ENCODE measurements around the gene BABAM2. TPM values are rescaled to one million over a fixed set of nuclear protein-coding genes. Genes with fewer than 3 reads are reported as not detected.

The BABAM2 gene
- total RNA-seq, 1 experiment from 2014 or later, result 16.3 TPM

- TF ChIP-seq CTCF (conservative IDR thresholded peaks at IDR 0.05; ENCODE audit: low read depth, low read length), result 0 out of 2 replicates have a peak, but pooled peaks have one; percentile 27
- TF ChIP-seq EZH2 (IDR thresholded peaks at IDR 0.05; ENCODE audit: low read length, unreplicated experiment), result no peak
- Histone ChIP-seq H3K4me3 (ENCODE audit: low read length) (no peak overlapping the region), H2AFZ (ENCODE audit: low read length) (no peak overlapping the region), H3K4me1 (ENCODE audit: insufficient read depth, low read length) (peaks cover 12% of the 10 kb centered on the region), H3K9me2 (replicated peaks; ENCODE audit: low read length) (no peaks in the 10 kb centered on the region), H3K9me3 (ENCODE audit: low read length) (no peaks in the 10 kb centered on the region), H4K20me1 (ENCODE audit: low read length) (no peaks in the 10 kb centered on the region), H3K79me2 (ENCODE audit: low read length) (no peaks in the 10 kb centered on the region), H3K9ac (ENCODE audit: low read length) (no peak overlapping the region), H3K27ac (ENCODE audit: low read length) (no peak overlapping the region), H3K36me3 (ENCODE audit: low read depth, low read length) (no peaks in the 10 kb centered on the region), H3K27me3 (ENCODE audit: low read length) (no peaks in the 10 kb centered on the region), H3F3A (ENCODE audit: low read length, unreplicated experiment) (no peaks in the 10 kb centered on the region), H3K4me2 (ENCODE audit: low read length) (no peak overlapping the region)
- DNase-seq, result peak; percentile 9
- intact Hi-C loops (cut with micrococcal nuclease), result no loop called here
- ChIA-PET POLR2A (ENCODE audit: unreplicated experiment) (no interaction called here), CTCF (no interaction called here)
- BruUV-seq (replicated peaks), result no TSS peak
- no peak for ATAC-seq
Measured at GRCh38 chr2:28228434-28228995, 338.0 kb downstream of the BABAM2 start.

- Histone ChIP-seq H3K4me2 (ENCODE audit: low read length) (no peak overlapping the region), H3K27ac (ENCODE audit: low read length) (no peak overlapping the region), H3K9me3 (ENCODE audit: low read length) (no peaks in the 10 kb centered on the region), H3K27me3 (ENCODE audit: low read length) (no peaks in the 10 kb centered on the region), H2AFZ (ENCODE audit: low read length) (no peak overlapping the region), H4K20me1 (ENCODE audit: low read length) (no peaks in the 10 kb centered on the region), H3K79me2 (ENCODE audit: low read length) (no peaks in the 10 kb centered on the region), H3K4me1 (ENCODE audit: insufficient read depth, low read length) (peaks cover 16% of the 10 kb centered on the region), H3K9ac (ENCODE audit: low read length) (no peak overlapping the region), H3K9me2 (replicated peaks; ENCODE audit: low read length) (no peaks in the 10 kb centered on the region), H3K4me3 (ENCODE audit: low read length) (no peak overlapping the region), H3K36me3 (ENCODE audit: low read depth, low read length) (no peaks in the 10 kb centered on the region), H3F3A (ENCODE audit: low read length, unreplicated experiment) (no peaks in the 10 kb centered on the region)
- ATAC-seq (no peak), DNase-seq (no peak)
- no TSS peak for BruUV-seq (replicated peaks)
- POLR2A ChIA-PET (ENCODE audit: unreplicated experiment), result no interaction called here
- intact Hi-C loops (cut with micrococcal nuclease), result loop anchor here (5.0 kb wide), 1 partner anchor 274 kb away; no protein-coding TSS in a partner anchor
- TF ChIP-seq EZH2 (IDR thresholded peaks at IDR 0.05; ENCODE audit: low read length, unreplicated experiment) (no peak), CTCF (conservative IDR thresholded peaks at IDR 0.05; ENCODE audit: low read depth, low read length) (no peak), EZH2phosphoT487 (IDR thresholded peaks at IDR 0.05; ENCODE audit: borderline replicate concordance, low read length) (no peak)
- CTCF ChIA-PET, result no interaction called here
Measured at GRCh38 chr2:28231110-28231631, 340.6 kb downstream of the BABAM2 start.

GRCh38 chr2:28232295-28232694 is 341.8 kb downstream of the BABAM2 start:
- intact Hi-C loops (cut with micrococcal nuclease), result loop anchor here (5.0 kb wide), 1 partner anchor 275 kb away; no protein-coding TSS in a partner anchor
- Histone ChIP-seq H3K9me3 (ENCODE audit: low read length) (no peaks in the 10 kb centered on the region), H3K4me3 (ENCODE audit: low read length) (no peak overlapping the region), H2AFZ (ENCODE audit: low read length) (no peak overlapping the region), H3K9me2 (replicated peaks; ENCODE audit: low read length) (no peaks in the 10 kb centered on the region), H3K27ac (ENCODE audit: low read length) (0 out of 2 replicates have a peak overlapping the region, but pooled peaks have one; percentile 52), H3F3A (ENCODE audit: low read length, unreplicated experiment) (no peaks in the 10 kb centered on the region), H3K4me1 (ENCODE audit: insufficient read depth, low read length) (peaks cover 16% of the 10 kb centered on the region), H3K79me2 (ENCODE audit: low read length) (no peaks in the 10 kb centered on the region), H3K36me3 (ENCODE audit: low read depth, low read length) (no peaks in the 10 kb centered on the region), H3K9ac (ENCODE audit: low read length) (no peak overlapping the region), H3K4me2 (ENCODE audit: low read length) (no peak overlapping the region), H3K27me3 (ENCODE audit: low read length) (no peaks in the 10 kb centered on the region), H4K20me1 (ENCODE audit: low read length) (no peaks in the 10 kb centered on the region)
- no TSS peak for BruUV-seq (replicated peaks)
- TF ChIP-seq EZH2phosphoT487 (IDR thresholded peaks at IDR 0.05; ENCODE audit: borderline replicate concordance, low read length) (no peak), EZH2 (IDR thresholded peaks at IDR 0.05; ENCODE audit: low read length, unreplicated experiment) (no peak), CTCF (conservative IDR thresholded peaks at IDR 0.05; ENCODE audit: low read depth, low read length) (no peak)
- DNase-seq (peak; percentile 35), ATAC-seq (peak; percentile 5; the same call in 1 of the 2 replicates)
- POLR2A ChIA-PET (ENCODE audit: unreplicated experiment), result interaction anchor here (0.5 kb wide), 1 partner anchor 58 kb away, joined by 4 read pairs; no protein-coding TSS in a partner anchor
- CTCF ChIA-PET, result no interaction called here

Data from PC-3 (cell line).